ENCODE measurements around the gene MPV17.

MPV17 gene

GRCh38 chr2:27307545-27308358 is 15.1 kb downstream of the MPV17 start:
- DNase-seq (ENCODE audit: extremely low read depth, low read depth), result no peak

DNA sequence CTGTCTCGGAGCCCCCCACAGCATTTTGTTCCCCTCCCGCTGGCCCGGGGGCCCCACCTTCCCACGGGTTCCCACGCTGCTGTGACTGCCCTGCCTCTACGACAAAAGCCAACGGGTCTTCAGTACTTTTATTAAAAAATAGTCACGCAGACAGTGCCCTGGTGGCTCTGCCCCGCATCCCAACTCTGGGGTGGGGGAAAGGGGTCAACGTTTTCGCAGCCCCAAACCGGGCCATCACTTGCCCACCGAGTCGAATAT is 15.7 kb downstream of the MPV17 start:
- no peak for DNase-seq (ENCODE audit: extremely low read depth, low read depth)
- TF ChIP-seq, protein P1, sequence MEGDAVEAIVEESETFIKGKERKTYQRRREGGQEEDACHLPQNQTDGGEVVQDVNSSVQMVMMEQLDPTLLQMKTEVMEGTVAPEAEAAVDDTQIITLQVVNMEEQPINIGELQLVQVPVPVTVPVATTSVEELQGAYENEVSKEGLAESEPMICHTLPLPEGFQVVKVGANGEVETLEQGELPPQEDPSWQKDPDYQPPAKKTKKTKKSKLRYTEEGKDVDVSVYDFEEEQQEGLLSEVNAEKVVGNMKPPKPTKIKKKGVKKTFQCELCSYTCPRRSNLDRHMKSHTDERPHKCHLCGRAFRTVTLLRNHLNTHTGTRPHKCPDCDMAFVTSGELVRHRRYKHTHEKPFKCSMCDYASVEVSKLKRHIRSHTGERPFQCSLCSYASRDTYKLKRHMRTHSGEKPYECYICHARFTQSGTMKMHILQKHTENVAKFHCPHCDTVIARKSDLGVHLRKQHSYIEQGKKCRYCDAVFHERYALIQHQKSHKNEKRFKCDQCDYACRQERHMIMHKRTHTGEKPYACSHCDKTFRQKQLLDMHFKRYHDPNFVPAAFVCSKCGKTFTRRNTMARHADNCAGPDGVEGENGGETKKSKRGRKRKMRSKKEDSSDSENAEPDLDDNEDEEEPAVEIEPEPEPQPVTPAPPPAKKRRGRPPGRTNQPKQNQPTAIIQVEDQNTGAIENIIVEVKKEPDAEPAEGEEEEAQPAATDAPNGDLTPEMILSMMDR (IDR thresholded peaks at IDR 0.05; ENCODE audit: low read depth, low read length), result no peak

More at GRCh38 chr2:27307545-27308358, 15.1 kb downstream of the MPV17 start:
- TF ChIP-seq, protein P1 (IDR thresholded peaks at IDR 0.05; ENCODE audit: low read depth, low read length), result no peak

DNA sequence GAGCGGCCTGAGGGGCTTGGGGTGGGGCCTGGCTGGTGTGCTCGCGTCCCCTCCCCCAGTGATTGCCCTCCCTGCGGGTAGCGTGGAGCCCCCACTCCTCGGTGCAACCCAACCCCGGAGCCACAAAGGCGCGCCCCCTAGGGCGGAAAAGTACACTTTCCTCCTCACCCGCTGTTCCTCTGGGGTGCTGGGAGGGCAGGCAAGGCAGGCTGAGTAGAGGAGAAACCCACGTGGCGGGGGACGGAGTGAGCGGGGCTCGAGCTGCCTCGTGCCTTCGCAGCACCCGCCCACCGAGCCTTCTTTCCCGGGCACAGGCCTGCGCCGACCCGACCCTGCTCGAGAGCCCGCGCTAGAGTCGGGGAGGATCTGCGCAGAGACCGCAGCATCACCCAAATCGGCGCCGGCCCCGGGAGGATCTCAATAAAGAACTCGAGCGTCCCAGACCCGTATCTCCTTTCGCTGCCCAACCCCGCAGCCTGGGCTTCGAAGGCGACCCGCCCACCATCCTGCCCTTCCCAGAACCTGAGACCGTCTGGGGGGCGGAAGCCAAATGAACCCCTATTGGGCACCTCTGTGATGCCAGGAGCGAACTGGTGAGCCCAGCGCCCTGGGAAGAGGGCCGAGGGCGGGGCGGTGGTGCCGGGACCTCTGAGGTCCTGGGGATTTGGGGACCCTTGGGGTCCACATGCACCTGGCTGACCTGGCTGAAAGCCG is 16.2 kb downstream of the MPV17 start:
- TF ChIP-seq, protein P1 (IDR thresholded peaks at IDR 0.05; ENCODE audit: low read depth, low read length), result no peak; the same call in none of the 2 replicates
- no peak for DNase-seq (ENCODE audit: extremely low read depth, low read depth)

GRCh38 chr2:27306136-27306535 is 16.8 kb downstream of the MPV17 start:
- DNase-seq (ENCODE audit: extremely low read depth, low read depth), result no peak
- TF ChIP-seq, protein P1 (IDR thresholded peaks at IDR 0.05; ENCODE audit: low read depth, low read length), result no peak

DNA sequence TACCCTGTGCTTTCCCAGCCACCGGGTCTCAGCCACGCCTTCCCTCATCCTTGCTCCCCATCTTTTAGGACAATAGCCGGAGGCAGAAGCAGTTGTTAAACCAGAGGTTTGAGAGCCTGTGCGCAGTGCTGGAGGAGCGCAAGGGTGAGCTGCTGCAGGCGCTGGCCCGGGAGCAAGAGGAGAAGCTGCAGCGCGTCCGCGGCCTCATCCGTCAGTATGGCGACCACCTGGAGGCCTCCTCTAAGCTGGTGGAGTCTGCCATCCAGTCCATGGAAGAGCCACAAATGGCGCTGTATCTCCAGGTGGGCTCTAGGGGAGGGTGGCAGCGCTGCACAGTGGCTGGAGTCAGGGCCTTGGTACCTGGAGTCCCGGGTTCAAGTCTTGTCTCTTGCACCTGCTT is 17.4 kb downstream of the MPV17 start:
- no peak for DNase-seq (ENCODE audit: extremely low read depth, low read depth)
- TF ChIP-seq, protein P1 (IDR thresholded peaks at IDR 0.05; ENCODE audit: low read depth, low read length), result no peak

DNA sequence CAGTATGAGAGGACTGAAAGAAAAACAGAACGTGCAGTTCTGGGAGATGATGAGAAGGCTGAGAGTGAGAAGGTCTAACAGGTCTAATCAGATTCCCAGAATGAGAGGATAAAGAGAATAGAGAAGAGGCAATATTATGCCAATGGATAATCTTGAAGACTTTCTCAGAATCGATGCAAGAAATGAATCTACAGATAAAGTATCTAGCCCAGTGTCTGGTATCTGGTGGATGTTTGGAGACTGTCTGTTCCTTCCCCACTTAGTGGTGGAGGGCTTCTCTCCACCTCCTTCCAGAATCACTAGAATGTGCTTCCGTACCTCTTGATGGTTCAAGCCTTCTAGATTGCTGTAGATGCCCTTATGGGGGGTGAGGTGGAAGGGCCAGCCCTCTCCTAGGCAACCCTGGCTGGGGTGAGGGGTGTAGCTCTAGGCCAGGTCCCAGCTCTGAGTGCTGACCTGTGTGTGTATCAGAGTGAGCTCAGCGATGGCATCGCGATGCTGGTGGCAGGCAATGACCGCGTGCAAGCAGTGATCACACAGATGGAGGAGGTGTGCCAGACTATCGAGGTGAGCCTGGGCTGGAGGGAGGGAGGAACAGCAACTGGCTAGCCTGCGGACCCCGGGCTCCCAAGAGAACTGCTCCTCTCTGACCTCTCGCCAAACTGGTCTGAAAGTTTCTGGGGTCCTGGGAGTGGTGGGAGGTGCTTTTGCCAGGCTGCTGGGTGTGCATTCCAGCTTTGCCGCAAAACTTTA is 18.2 kb downstream of the MPV17 start:
- no peak for DNase-seq (ENCODE audit: extremely low read depth, low read depth)
- TF ChIP-seq, protein P1 (IDR thresholded peaks at IDR 0.05; ENCODE audit: low read depth, low read length), result no peak
